H1 (cell line): ENCODE data around the gene RPS19. TPM values are rescaled to one million over a fixed set of nuclear protein-coding genes. Genes with fewer than 3 reads are reported as not detected.

Source experiments
- ASH2L ChIP-seq: fragments of 200-600, 300-600 bp; sonication (generic); IDR thresholded peaks from one replicate; pipeline ENCODE4 v1.7.1; 2017; ENCODE audit warnings: low read length
- POLR2A ChIP-seq, 2 experiments: IDR thresholded peaks; 1 replicate in 1 of 2; 2 replicates in 1 of 2; pipeline ENCODE4 v1.6.1; 2011; ENCODE audit warnings: low read depth in 2 of 2, low read length in 2 of 2, mild to moderate bottlenecking in 2 of 2; ENCODE audit errors: control extremely low read depth in 1 of 2
- SIRT6 ChIP-seq: IDR thresholded peaks from one replicate; pipeline ENCODE4 v1.7.1; 2012; ENCODE audit warnings: low read length, inconsistent platforms
- SIX5 ChIP-seq: IDR thresholded peaks from 2 replicates; pipeline ENCODE4 v1.6.1; 2011; ENCODE audit warnings: mild to moderate bottlenecking, low read depth, low read length
- ZNF274 ChIP-seq: IDR thresholded peaks from 2 replicates; pipeline ENCODE4 v1.7.0; 2012; ENCODE audit warnings: low read length, borderline replicate concordance; ENCODE audit errors: extremely low read depth
- polyA plus RNA-seq, 7 experiments: library from polyadenylated mRNA; depleted of rRNA in 3 of 7; stranded (reverse) in 5 of 7; unstranded in 2 of 7; fragments of >200 nt in 5 of 7; fragments of 200-250 nt in 2 of 7; gene quantifications; 1 replicate in 5 of 7; 2 replicates in 1 of 7; 4 replicates in 1 of 7; pipeline versions ENCODE4 v1.2.1 to v1.2.3, GENCODE V29; 2011 to 2013; ENCODE audit warnings: missing spikeins in 2 of 7, mixed read lengths in 2 of 7
- total RNA-seq: library from RNA; stranded (reverse); fragmentation: NEBNext Ultra II Directional; extraction: Animal tissue kit (Norgen Biotek cat#: 25700); gene quantifications from 2 replicates; pipeline ENCODE4 v1.2.1, GENCODE V29; 2021

Gene RPS19
- total and polyA plus RNA-seq, 2 of the 8 experiments (the other 6 are each of a cell fraction or from before 2014, with no cell fraction given) = 2,817 to 5,751 TPM

DNA sequence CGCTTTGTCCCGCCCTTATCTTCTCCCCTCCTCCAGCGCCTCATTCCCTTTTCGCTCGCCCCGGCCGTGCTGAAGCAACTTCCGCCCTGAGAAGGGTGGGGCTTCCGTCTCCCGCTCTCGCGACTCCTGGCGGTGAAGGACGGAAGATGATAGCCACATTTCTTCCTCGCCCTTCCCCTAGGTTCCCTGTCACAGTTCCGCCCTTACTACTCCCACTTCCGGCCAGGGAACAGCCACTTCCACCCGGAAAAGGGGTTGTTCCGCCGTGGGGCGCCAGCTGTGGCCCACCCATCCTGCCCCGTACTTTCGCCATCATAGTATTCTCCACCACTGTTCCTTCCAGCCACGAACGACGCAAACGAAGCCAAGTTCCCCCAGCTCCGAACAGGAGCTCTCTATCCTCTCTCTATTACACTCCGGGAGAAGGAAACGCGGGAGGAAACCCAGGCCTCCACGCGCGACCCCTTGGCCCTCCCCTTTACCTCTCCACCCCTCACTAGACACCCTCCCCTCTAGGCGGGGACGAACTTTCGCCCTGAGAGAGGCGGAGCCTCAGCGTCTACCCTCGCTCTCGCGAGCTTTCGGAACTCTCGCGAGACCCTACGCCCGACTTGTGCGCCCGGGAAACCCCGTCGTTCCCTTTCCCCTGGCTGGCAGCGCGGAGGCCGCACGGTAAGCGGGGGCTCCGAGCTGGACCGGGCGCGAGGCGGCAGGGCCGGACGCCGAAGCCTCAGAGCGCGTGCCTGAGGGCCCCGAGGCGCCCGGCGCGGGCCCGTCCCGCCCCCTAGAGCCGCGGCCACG, at the start of gene RPS19 (continued):
- no peak; the same call in 1 of the 2 replicates for TF ChIP-seq SIX5
- TF ChIP-seq ASH2L = peak; percentile 88
- TF ChIP-seq ZNF274 = no peak
- peak; percentile 92 to 96 for TF ChIP-seq POLR2A (IDR thresholded peaks at IDR 0.05; ENCODE audit: control extremely low read depth in 1 of 2, low read depth in 2 of 2, low read length in 2 of 2)
- peak; percentile 97 for TF ChIP-seq SIRT6
